Stimulated activated CD8-positive, alpha-beta memory T cell treated with anti-CD3 and anti-CD28 coated beads, Interleukin-15, amount 100 ng/mL, for 4 hours (primary cell): ENCODE results near the gene CYB5B.

ENCODE experiments used
- DNase-seq, 2 donors: peaks; one replicate each; pipeline ENCODE4 v3.0.0-alpha.2; 2020; ENCODE audit warnings: low read depth in 2 of 2

The CYB5B gene

DNA sequence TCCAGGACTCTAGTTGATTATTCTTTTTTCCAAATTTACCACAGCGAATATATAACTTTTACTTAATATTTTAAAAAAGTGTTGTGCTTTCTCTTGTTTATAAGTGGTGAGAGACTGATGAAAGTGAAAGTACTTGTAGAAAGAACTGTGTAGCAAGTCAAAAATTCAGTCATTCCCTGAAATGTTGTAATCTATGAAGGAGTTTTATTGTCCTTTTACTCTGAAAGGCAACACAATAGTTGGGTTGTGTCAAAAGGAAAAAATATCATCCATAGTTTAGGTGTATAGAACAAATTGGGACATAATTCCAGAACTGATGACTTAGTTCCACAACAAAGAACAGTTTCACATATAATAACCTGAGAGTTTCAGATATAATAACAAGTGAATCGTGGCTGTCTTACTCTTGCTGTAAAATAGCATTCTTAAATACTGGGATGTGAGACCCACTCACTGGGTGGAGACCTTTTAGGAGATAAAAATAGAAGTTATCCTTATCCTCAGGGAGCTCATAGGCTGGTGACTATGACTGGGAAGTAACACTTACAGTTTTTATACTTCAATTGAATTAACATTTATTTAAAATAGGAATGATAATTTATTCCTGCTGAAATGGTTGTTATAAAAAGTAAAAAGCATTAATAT is 20.6 kb downstream of the CYB5B start:
- DNase-seq: no peak

GRCh38 chr16:69448470-69449193 is 24.2 kb downstream of the CYB5B start:
- no peak for DNase-seq

GRCh38 chr16:69451166-69451565 is 26.7 kb downstream of the CYB5B start:
- no peak for DNase-seq

DNA sequence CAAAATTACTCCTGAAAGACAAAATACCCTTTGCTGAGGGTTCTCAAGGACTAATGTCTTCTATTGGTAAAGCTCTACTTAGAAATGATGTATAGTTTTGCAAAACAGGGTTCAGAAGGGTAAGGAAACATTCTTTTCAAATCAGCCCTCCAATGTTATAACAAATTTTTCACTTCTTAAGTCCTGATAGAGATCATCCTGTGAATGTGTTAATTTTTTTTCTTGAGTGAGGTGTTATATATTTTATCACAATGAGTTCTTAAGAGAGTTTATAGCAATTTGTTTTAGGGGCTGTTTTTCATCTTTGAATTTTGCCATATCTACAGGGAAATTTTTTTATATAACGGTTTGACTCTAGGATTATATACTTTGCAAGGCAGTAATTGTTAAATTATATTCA is 29.5 kb downstream of the CYB5B start:
- DNase-seq: no peak

DNA sequence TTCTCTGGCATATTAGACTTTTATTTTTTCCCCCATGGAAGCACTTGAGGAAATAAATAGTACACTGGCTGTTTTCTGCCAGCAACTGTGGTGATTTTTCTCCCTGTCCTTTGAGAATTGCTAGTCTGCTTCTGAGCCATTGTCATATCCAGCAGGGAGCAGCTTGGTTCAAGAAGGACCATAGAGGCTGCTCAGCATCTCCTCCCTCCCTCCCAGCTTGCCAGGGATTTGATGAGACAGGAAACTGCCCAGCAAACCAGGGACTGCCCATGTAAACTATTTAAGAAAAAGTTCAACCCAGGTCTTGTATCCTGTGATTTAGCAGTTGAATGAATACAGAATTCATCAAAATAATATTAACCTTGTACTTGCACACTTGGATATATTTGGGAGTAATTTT is 39.5 kb downstream of the CYB5B start:
- DNase-seq: no peak

GRCh38 chr16:69465083-69465721 is 40.8 kb downstream of the CYB5B start:
- no peak for DNase-seq

DNA sequence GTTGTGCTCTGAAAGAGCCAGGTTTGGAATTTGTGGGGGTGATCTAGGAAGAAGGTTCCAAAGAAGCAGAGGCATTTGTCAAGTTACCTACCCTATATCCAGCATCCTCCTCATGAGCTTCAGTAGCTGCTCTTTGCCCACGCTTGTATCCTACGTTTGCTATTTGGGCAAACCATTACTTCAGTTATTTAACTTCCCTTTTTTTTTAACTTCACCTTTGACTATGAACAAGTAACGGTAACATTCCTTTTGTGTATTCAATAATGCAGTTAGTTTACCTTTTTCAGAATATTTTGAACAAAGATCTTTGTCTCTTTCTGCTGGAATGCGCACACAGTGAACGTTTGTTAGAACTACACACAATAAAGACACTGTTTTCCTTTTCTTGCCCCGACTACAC is 41.5 kb downstream of the CYB5B start:
- no peak for DNase-seq

DNA sequence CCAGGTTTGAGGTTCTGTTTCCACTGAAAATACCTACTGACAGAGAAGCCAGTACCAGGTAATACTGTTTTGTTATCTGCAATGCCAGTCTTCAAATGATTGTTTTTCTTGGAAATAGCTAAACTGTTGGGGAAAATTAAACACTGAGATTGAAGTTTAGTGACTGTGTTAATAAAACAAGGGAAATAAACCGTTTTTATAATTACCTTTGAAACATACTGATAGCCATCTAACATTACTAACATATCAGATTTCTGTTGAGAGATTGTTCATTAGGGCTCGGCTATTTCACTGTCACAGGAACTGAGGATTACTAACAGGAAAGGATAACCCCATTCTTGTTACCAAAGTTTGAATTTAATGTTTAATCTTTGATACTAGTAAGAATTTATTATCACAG is 42.1 kb downstream of the CYB5B start:
- DNase-seq: no peak

DNA sequence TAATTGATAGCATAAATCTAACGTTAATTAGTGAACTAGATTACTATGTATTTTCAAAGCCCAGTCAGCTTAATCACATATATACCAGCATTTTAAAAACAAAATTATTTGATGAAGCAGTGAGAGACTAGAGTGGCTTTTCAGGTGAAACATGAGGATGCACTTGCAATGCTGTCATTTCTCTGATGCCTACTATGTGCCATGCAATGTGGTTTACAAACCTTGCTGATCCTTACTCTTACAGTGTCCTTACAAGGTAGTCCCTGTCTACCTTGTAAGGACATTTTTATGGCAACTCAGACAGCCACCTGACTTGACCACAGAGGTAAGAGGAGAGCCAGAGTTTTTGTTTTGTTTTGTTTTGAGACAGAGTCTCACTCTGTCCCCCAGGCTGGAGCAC is 42.7 kb downstream of the CYB5B start:
- DNase-seq: no peak

DNA sequence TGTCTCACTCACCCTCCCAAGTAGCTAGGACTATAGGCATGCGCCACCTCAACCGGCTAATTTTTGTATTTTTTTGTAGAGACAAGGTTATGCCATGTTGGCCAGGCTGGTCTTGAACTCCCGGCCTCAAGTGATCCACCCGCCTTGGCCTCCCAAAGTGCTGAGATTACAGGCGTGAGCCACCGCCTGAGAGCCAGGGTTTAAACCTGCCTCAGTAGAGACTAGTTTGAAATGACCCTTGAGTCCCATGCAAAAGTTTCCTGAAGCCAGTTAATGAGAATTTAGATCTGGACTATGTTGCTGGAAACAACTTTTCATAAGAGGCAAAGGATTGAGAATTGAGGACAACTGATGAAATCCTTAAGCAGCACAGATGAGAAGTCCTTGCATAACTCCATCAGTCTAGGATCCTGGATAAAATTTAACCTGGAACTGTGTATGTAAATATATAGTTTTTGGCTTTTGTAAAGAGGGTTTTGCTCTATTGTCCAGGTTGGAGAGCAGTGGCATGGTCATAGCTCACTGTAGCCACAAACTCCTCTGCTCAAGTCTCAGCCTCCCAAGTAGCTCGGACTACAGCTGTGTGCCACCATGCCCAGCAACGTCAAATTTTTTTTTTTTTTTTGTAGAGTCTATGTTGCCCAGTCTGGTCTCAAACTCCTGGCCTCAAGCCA is 43.2 kb downstream of the CYB5B start:
- no peak for DNase-seq

- DNase-seq: no peak
Observed at GRCh38 chr16:69469807-69470561, 45.6 kb downstream of the CYB5B start.

DNA sequence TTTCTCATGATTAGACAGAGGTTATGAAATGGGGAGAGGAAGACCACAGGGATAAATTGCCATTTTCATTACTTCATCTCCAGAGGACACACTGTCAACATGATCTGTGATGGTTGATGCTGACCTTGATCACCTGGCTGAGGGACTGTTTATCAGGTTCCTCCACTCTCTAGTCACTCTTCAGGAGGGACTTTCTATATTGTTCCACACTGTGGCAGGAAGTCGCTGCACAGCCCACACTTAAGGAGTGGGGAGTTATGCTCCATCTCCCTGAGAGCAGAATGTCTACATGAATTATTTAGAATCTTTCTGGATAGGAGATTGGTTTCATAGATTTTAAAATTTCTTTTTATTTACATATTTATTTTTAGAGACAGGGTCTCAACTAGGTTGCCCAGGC is 46.7 kb downstream of the CYB5B start:
- no peak for DNase-seq

GRCh38 chr16:69474408-69474807 is 50.0 kb downstream of the CYB5B start:
- DNase-seq: no peak

GRCh38 chr16:69476920-69477443 is 52.6 kb downstream of the CYB5B start:
- no peak for DNase-seq

- DNase-seq: no peak
Observed at GRCh38 chr16:69477546-69477945, 53.1 kb downstream of the CYB5B start.

GRCh38 chr16:69478685-69479084 is 54.3 kb downstream of the CYB5B start:
- DNase-seq: no peak

GRCh38 chr16:69479775-69480174 is 55.4 kb downstream of the CYB5B start:
- DNase-seq: no peak

- no peak for DNase-seq
Observed at GRCh38 chr16:69481901-69482341, 57.5 kb downstream of the CYB5B start.

- no peak for DNase-seq
Observed at GRCh38 chr16:69482410-69482991, 58.1 kb downstream of the CYB5B start.

GRCh38 chr16:69483611-69484010 is 59.2 kb downstream of the CYB5B start:
- no peak for DNase-seq

GRCh38 chr16:69485361-69485760 is 60.9 kb downstream of the CYB5B start:
- no peak for DNase-seq
